ENCODE measurements around the gene DNAJC19.

The DNAJC19 gene

GRCh38 chr3:180983136-180983535, 6.4 kb downstream of the DNAJC19 start:
- DNase-seq (ENCODE audit: low spot score in 2 of 2), result no peak
- H3K36me3 ChIP-seq (replicated peaks), result peaks cover 48% of the 10 kb centered on the region

GRCh38 chr3:180981912-180982311, 7.6 kb downstream of the DNAJC19 start:
- Histone ChIP-seq H3K36me3 (replicated peaks) (peaks cover 47% of the 10 kb centered on the region), H3K4me3 (no peak overlapping the region), H3K27me3 (ENCODE audit: low read depth) (no peaks in the 10 kb centered on the region), H3K4me1 (no peaks in the 10 kb centered on the region; the same call in 1 of the 2 replicates), H3K9me3 (no peaks in the 10 kb centered on the region)
- DNase-seq (ENCODE audit: low spot score in 2 of 2), result no peak
- in situ Hi-C loops (cut with MboI; ENCODE audit: low sequenced_read_pairs), result loop anchor here (10.0 kb wide), 1 partner anchor 193 kb away; no protein-coding TSS in a partner anchor

More at GRCh38 chr3:180983136-180983535, 6.4 kb downstream of the DNAJC19 start:
- Histone ChIP-seq H3K27me3 (ENCODE audit: low read depth) (no peaks in the 10 kb centered on the region), H3K9me3 (no peaks in the 10 kb centered on the region), H3K4me3 (no peak overlapping the region), H3K4me1 (no peaks in the 10 kb centered on the region)
- in situ Hi-C loops (cut with MboI; ENCODE audit: low sequenced_read_pairs), result loop anchor here (10.0 kb wide), 1 partner anchor 192 kb away; no protein-coding TSS in a partner anchor

- in situ Hi-C loops (cut with MboI; ENCODE audit: low sequenced_read_pairs), result loop anchor here (10.0 kb wide), 1 partner anchor 194 kb away; no protein-coding TSS in a partner anchor
- Histone ChIP-seq H3K27me3 (ENCODE audit: low read depth) (no peaks in the 10 kb centered on the region), H3K4me1 (no peaks in the 10 kb centered on the region; the same call in 1 of the 2 replicates), H3K4me3 (no peak overlapping the region), H3K36me3 (replicated peaks) (peaks cover 49% of the 10 kb centered on the region), H3K9me3 (no peaks in the 10 kb centered on the region)
- no peak for DNase-seq (ENCODE audit: low spot score in 2 of 2)
Observed at GRCh38 chr3:180980611-180981010, 8.9 kb downstream of the DNAJC19 start.

- Histone ChIP-seq H3K9me3 (no peaks in the 10 kb centered on the region), H3K4me3 (no peak overlapping the region), H3K36me3 (replicated peaks) (peaks cover 45% of the 10 kb centered on the region), H3K27me3 (ENCODE audit: low read depth) (no peaks in the 10 kb centered on the region), H3K4me1 (no peaks in the 10 kb centered on the region; the same call in 1 of the 2 replicates)
- in situ Hi-C loops (cut with MboI; ENCODE audit: low sequenced_read_pairs), result loop anchor here (10.0 kb wide), 1 partner anchor 195 kb away; no protein-coding TSS in a partner anchor
- no peak for DNase-seq (ENCODE audit: low spot score in 2 of 2)
Observed at GRCh38 chr3:180979961-180980360, 9.6 kb downstream of the DNAJC19 start.

GRCh38 chr3:180977498-180977897, 12.0 kb downstream of the DNAJC19 start:
- no peak for DNase-seq (ENCODE audit: low spot score in 2 of 2)
- Histone ChIP-seq H3K4me3 (no peak overlapping the region), H3K4me1 (no peaks in the 10 kb centered on the region; the same call in 1 of the 2 replicates), H3K9me3 (no peaks in the 10 kb centered on the region), H3K27me3 (ENCODE audit: low read depth) (no peaks in the 10 kb centered on the region), H3K36me3 (replicated peaks) (peaks cover 40% of the 10 kb centered on the region)
- in situ Hi-C loops (cut with MboI; ENCODE audit: low sequenced_read_pairs), result no loop called here

GRCh38 chr3:180974286-180974685, 15.2 kb downstream of the DNAJC19 start:
- Histone ChIP-seq H3K4me1 (no peaks in the 10 kb centered on the region; the same call in 1 of the 2 replicates), H3K9me3 (no peaks in the 10 kb centered on the region), H3K4me3 (no peak overlapping the region), H3K27me3 (ENCODE audit: low read depth) (no peaks in the 10 kb centered on the region), H3K36me3 (replicated peaks) (peaks cover 57% of the 10 kb centered on the region)
- in situ Hi-C loops (cut with MboI; ENCODE audit: low sequenced_read_pairs), result no loop called here
- DNase-seq (ENCODE audit: low spot score in 2 of 2), result no peak

GRCh38 chr3:180973543-180973942, 16.0 kb downstream of the DNAJC19 start:
- H3K36me3 ChIP-seq (replicated peaks), result peaks cover 60% of the 10 kb centered on the region
- H3K4me3 ChIP-seq, result no peak overlapping the region
- H3K9me3 ChIP-seq, result no peaks in the 10 kb centered on the region
- in situ Hi-C loops (cut with MboI; ENCODE audit: low sequenced_read_pairs), result no loop called here
- no peaks in the 10 kb centered on the region; the same call in 1 of the 2 replicates for H3K4me1 ChIP-seq
- H3K27me3 ChIP-seq (ENCODE audit: low read depth), result no peaks in the 10 kb centered on the region
- no peak for DNase-seq (ENCODE audit: low spot score in 2 of 2)

- no peak overlapping the region for H3K4me3 ChIP-seq
- peaks cover 64% of the 10 kb centered on the region for H3K36me3 ChIP-seq (replicated peaks)
- H3K27me3 ChIP-seq (ENCODE audit: low read depth), result no peaks in the 10 kb centered on the region
- no peaks in the 10 kb centered on the region for H3K4me1 ChIP-seq
- no peak for DNase-seq (ENCODE audit: low spot score in 2 of 2)
- H3K9me3 ChIP-seq, result no peaks in the 10 kb centered on the region
- in situ Hi-C loops (cut with MboI; ENCODE audit: low sequenced_read_pairs), result no loop called here
Observed at GRCh38 chr3:180970931-180971330, 18.6 kb downstream of the DNAJC19 start.

GRCh38 chr3:180962530-180962929, 27.0 kb downstream of the DNAJC19 start:
- H3K9me3 ChIP-seq, result no peaks in the 10 kb centered on the region
- no peak for DNase-seq (ENCODE audit: low spot score in 2 of 2)
- no peak overlapping the region for H3K4me3 ChIP-seq
- in situ Hi-C loops (cut with MboI; ENCODE audit: low sequenced_read_pairs), result no loop called here
- peaks cover 75% of the 10 kb centered on the region for H3K36me3 ChIP-seq (replicated peaks)
- H3K4me1 ChIP-seq, result no peaks in the 10 kb centered on the region
- no peaks in the 10 kb centered on the region for H3K27me3 ChIP-seq (ENCODE audit: low read depth)

GRCh38 chr3:180961552-180961951, 28.0 kb downstream of the DNAJC19 start:
- Histone ChIP-seq H3K4me3 (no peak overlapping the region), H3K36me3 (replicated peaks) (peaks cover 79% of the 10 kb centered on the region), H3K4me1 (no peaks in the 10 kb centered on the region), H3K9me3 (no peaks in the 10 kb centered on the region), H3K27me3 (ENCODE audit: low read depth) (no peaks in the 10 kb centered on the region)
- in situ Hi-C loops (cut with MboI; ENCODE audit: low sequenced_read_pairs), result no loop called here
- DNase-seq (ENCODE audit: low spot score in 2 of 2), result no peak

GRCh38 chr3:180961087-180961486, 28.4 kb downstream of the DNAJC19 start:
- Histone ChIP-seq H3K9me3 (no peaks in the 10 kb centered on the region), H3K36me3 (replicated peaks) (peaks cover 75% of the 10 kb centered on the region), H3K4me1 (no peaks in the 10 kb centered on the region), H3K27me3 (ENCODE audit: low read depth) (no peaks in the 10 kb centered on the region), H3K4me3 (no peak overlapping the region)
- no peak for DNase-seq (ENCODE audit: low spot score in 2 of 2)
- in situ Hi-C loops (cut with MboI; ENCODE audit: low sequenced_read_pairs), result no loop called here

GRCh38 chr3:180959691-180960090, 29.8 kb downstream of the DNAJC19 start:
- Histone ChIP-seq H3K4me1 (no peaks in the 10 kb centered on the region), H3K36me3 (replicated peaks) (peaks cover 76% of the 10 kb centered on the region), H3K9me3 (no peaks in the 10 kb centered on the region), H3K27me3 (ENCODE audit: low read depth) (no peaks in the 10 kb centered on the region), H3K4me3 (no peak overlapping the region)
- no peak for DNase-seq (ENCODE audit: low spot score in 2 of 2)
- in situ Hi-C loops (cut with MboI; ENCODE audit: low sequenced_read_pairs), result no loop called here

GRCh38 chr3:180947761-180948390, 41.7 kb downstream of the DNAJC19 start:
- Histone ChIP-seq H3K4me3 (no peak overlapping the region), H3K36me3 (replicated peaks) (peaks cover 63% of the 10 kb centered on the region), H3K4me1 (no peaks in the 10 kb centered on the region), H3K9me3 (no peaks in the 10 kb centered on the region), H3K27me3 (ENCODE audit: low read depth) (no peaks in the 10 kb centered on the region)
- DNase-seq (ENCODE audit: low spot score in 2 of 2), result no peak
- in situ Hi-C loops (cut with MboI; ENCODE audit: low sequenced_read_pairs), result no loop called here

- H3K4me1 ChIP-seq, result no peaks in the 10 kb centered on the region
- H3K36me3 ChIP-seq (replicated peaks), result peaks cover 32% of the 10 kb centered on the region
- no peaks in the 10 kb centered on the region for H3K27me3 ChIP-seq (ENCODE audit: low read depth)
- no peaks in the 10 kb centered on the region for H3K9me3 ChIP-seq
- in situ Hi-C loops (cut with MboI; ENCODE audit: low sequenced_read_pairs), result no loop called here
- H3K4me3 ChIP-seq, result no peak overlapping the region
- DNase-seq (ENCODE audit: low spot score in 2 of 2), result no peak
Observed at GRCh38 chr3:180940826-180941225, 48.7 kb downstream of the DNAJC19 start.
